GM06990 (cell line): ENCODE data around the gene EIF4B.

Source experiments
- DNase-seq: peaks from one replicate; pipeline ENCODE4 v3.0.0-alpha.2; 2011; ENCODE audit not compliant: insufficient read length; ENCODE audit errors: extremely low read depth
- H3K27me3 ChIP-seq: replicated peaks from 2 replicates; pipeline ENCODE4 v1.6.0; 2011; ENCODE audit warnings: low read length; ENCODE audit not compliant: control insufficient read depth, insufficient read depth
- H3K36me3 ChIP-seq: 2 replicates; pipeline ENCODE4 v1.5.1; 2011; ENCODE audit warnings: low read length; ENCODE audit not compliant: control insufficient read depth, insufficient read depth
- H3K4me3 ChIP-seq: replicated peaks from 2 replicates; pipeline ENCODE4 v1.5.1; 2011; ENCODE audit warnings: low read depth, mild to moderate bottlenecking, control low read depth, low read length
- CTCF ChIP-seq: IDR thresholded peaks from 2 replicates; pipeline ENCODE4 v1.5.1; 2011; ENCODE audit warnings: low read length, control low read depth, mild to moderate bottlenecking, inconsistent platforms; ENCODE audit not compliant: insufficient read depth, poor library complexity, severe bottlenecking

Gene EIF4B

GRCh38 chr12:52969828-52970569 lies 36.3 kb upstream of the EIF4B start:
- TF ChIP-seq CTCF: no peak
- Histone ChIP-seq H3K4me3 (no peak overlapping the region), H3K36me3 (no peaks in the 10 kb centered on the region), H3K27me3 (no peaks in the 10 kb centered on the region; the same call in 1 of the 2 replicates)
- no peak for DNase-seq

- H3K4me3 ChIP-seq: no peak overlapping the region
- DNase-seq: no peak
- H3K27me3 ChIP-seq: peaks cover 2% of the 10 kb centered on the region; the same call in 1 of the 2 replicates
- no peak for TF ChIP-seq CTCF
- H3K36me3 ChIP-seq: no peaks in the 10 kb centered on the region
These were observed 34.5 kb upstream of the EIF4B start for GRCh38 chr12:52971679-52972329.

GRCh38 chr12:52975204-52975603 lies 31.1 kb upstream of the EIF4B start:
- H3K4me3 ChIP-seq: no peak overlapping the region
- no peaks in the 10 kb centered on the region for H3K36me3 ChIP-seq
- DNase-seq: no peak
- no peak for TF ChIP-seq CTCF
- peaks cover 4% of the 10 kb centered on the region; the same call in 1 of the 2 replicates for H3K27me3 ChIP-seq

GRCh38 chr12:52975820-52976573 lies 30.3 kb upstream of the EIF4B start:
- TF ChIP-seq CTCF: no peak
- Histone ChIP-seq H3K36me3 (no peaks in the 10 kb centered on the region), H3K4me3 (no peak overlapping the region), H3K27me3 (peaks cover 4% of the 10 kb centered on the region; the same call in 1 of the 2 replicates)
- DNase-seq: no peak

- Histone ChIP-seq H3K27me3 (peaks cover 4% of the 10 kb centered on the region; the same call in 1 of the 2 replicates), H3K4me3 (no peak overlapping the region), H3K36me3 (no peaks in the 10 kb centered on the region)
- no peak for TF ChIP-seq CTCF
- DNase-seq: no peak
These were observed 29.6 kb upstream of the EIF4B start for GRCh38 chr12:52976574-52977071.
